Neural progenitor cell (in vitro differentiated cells): Measurements from ENCODE around the gene KCNK3. TPM values are rescaled to one million over a fixed set of nuclear protein-coding genes. Genes with fewer than 3 reads are reported as not detected.
A peak's percentile ranks its signal among the peaks of the same experiment; 100 is the strongest.
"Not testable (repeated sequence)": the region's sequence is repeated elsewhere in the genome, so short reads cannot be mapped to it uniquely, and the experiment has no call there.

Source experiments
- DNase-seq: peaks from one replicate; pipeline ENCODE4 v3.0.0-alpha.2; 2016; ENCODE audit warnings: low spot score
- H2AFZ ChIP-seq: fragments of 200-600 bp; sonication (generic); replicated peaks from 2 replicates; pipeline ENCODE4 v1.6.1; 2016; ENCODE audit warnings: antibody characterized with exemption
- H3F3A ChIP-seq: fragments of 200-600 bp; sonication (generic); 2 replicates; pipeline ENCODE4 v1.6.1; 2016; ENCODE audit warnings: antibody characterized with exemption, low read depth
- H3K27ac ChIP-seq: fragments of 200-600 bp; sonication (generic); 2 replicates; pipeline ENCODE4 v1.5.1; 2016; ENCODE audit warnings: mild to moderate bottlenecking
- H3K27me3 ChIP-seq: fragments of 200-600 bp; sonication (generic); 2 replicates; pipeline ENCODE4 v1.6.1; 2016; ENCODE audit warnings: mild to moderate bottlenecking, moderate library complexity
- H3K36me3 ChIP-seq: fragments of 200-600 bp; sonication (generic); 2 replicates; pipeline ENCODE4 v1.5.1; 2016
- H3K4me1 ChIP-seq: fragments of 200-600 bp; sonication (generic); 2 replicates; pipeline ENCODE4 v1.6.1; 2016; ENCODE audit warnings: mixed run types
- H3K4me2 ChIP-seq: fragments of 200-600 bp; sonication (generic); 2 replicates; pipeline ENCODE4 v1.6.1; 2016
- H3K4me3 ChIP-seq: fragments of 200-600 bp; sonication (generic); 2 replicates; pipeline ENCODE4 v1.5.1; 2016
- H3K79me2 ChIP-seq: fragments of 200-600 bp; sonication (generic); 2 replicates; pipeline ENCODE4 v1.6.1; 2016; ENCODE audit warnings: low read depth
- H3K9ac ChIP-seq: fragments of 200-600 bp; sonication (generic); 2 replicates; pipeline ENCODE4 v1.6.1; 2016
- H3K9me3 ChIP-seq: fragments of 200-600 bp; sonication (generic); 2 replicates; pipeline ENCODE4 v1.5.1; 2016; ENCODE audit warnings: low read depth
- H4K20me1 ChIP-seq: fragments of 200-600 bp; sonication (generic); 2 replicates; pipeline ENCODE4 v1.6.1; 2016; ENCODE audit warnings: low read depth
- H3K27ac Mint-ChIP-seq: 3 replicates; pipeline ENCODE4 v1.8.0; 2021; ENCODE audit warnings: mixed read lengths
- H3K27me3 Mint-ChIP-seq: 2 replicates; pipeline ENCODE4 v1.8.0; 2022; ENCODE audit warnings: low read depth, mild to moderate bottlenecking, inconsistent platforms, moderate library complexity, mixed read lengths; ENCODE audit not compliant: insufficient read depth
- H3K36me3 Mint-ChIP-seq: 3 replicates; pipeline ENCODE4 v1.8.0; 2021; ENCODE audit warnings: mixed read lengths
- H3K4me1 Mint-ChIP-seq: 3 replicates; pipeline ENCODE4 v1.8.0; 2021; ENCODE audit warnings: mixed read lengths
- H3K4me3 Mint-ChIP-seq: 3 replicates; pipeline ENCODE4 v1.8.0; 2021; ENCODE audit warnings: mild to moderate bottlenecking, moderate library complexity, mixed read lengths
- H3K9me3 Mint-ChIP-seq: 3 replicates; pipeline ENCODE4 v1.8.0; 2020; ENCODE audit warnings: mixed read lengths
- EZH2 ChIP-seq: fragments of 200-600 bp; sonication (generic); IDR thresholded peaks from 2 replicates; pipeline ENCODE4 v1.6.1; 2017; ENCODE audit warnings: antibody characterized with exemption, mild to moderate bottlenecking, moderate library complexity
- EZH2phosphoT487 ChIP-seq: fragments of 200-600 bp; sonication (generic); IDR thresholded peaks from 2 replicates; pipeline ENCODE4 v1.6.1; 2017; ENCODE audit warnings: antibody characterized with exemption
- total RNA-seq: library from RNA; depleted of rRNA; stranded (reverse); fragments of >200 nt; gene quantifications from 2 replicates; pipeline ENCODE4 v1.2.3, GENCODE V29; 2015; ENCODE audit warnings: low replicate concordance
- TF ChIP-seq, protein P1 (sequence below): fragments of 200-600 bp; sonication (generic); IDR thresholded peaks from 2 replicates; pipeline ENCODE4 v1.5.1; 2017; ENCODE audit warnings: antibody characterized with exemption, mild to moderate bottlenecking

KCNK3 gene
- total RNA-seq, 1 donor from 2014 or later: not detected

DNA sequence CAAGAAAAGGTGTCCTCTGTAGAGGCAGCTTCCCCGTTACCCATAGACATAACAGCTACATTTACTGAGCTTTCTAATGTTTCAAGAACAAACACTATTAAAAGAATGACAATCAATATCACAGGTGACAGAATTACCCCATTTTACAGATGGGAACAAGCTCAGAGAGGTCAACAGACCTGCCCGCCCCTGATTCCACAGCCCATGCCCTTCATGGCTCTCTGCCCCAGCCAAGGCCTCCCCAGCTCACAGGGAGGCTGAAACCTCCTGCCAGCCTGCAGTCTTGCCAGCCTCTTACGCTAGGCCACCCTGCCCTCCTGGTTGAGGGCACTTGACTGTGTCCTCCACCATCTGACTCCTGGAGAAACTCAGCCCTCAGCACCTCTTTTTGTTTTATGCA is 52.4 kb downstream of the KCNK3 start:
- no peak overlapping the region for H3K27ac Mint-ChIP-seq

DNA sequence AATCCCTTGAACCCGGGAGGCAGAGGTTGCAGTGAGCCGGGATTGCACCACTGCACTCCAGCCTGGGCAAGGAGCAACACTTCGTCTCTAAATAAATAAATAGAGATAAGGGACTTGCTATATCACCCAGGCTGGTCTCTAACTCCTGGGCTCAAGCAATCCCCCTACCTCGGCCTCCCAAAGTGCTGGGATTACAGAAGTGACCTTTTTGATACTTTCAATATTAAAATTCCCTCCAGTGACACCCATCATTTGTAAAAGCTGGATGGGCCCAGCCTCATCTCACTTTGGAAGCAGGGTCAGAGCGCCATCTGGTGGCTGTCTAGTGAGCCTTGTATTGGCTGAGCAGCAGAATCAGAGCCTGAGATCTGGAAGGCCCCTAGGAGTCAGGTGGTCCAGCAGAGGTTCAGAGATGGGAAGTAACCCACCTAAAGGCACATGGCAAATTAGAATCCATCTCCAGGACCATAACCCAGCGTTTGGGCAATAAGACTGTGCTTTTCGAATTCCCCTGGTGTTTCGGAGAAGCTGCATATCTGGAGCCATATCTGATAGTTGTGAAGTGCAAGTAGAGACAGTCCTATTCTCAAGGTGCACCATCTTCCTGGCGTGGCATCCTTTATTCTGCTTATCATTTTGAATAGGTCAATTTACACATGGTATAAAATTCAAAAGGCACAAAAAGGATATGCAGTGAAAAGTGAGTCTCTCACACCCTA is 53.2 kb downstream of the KCNK3 start:
- TF ChIP-seq, protein P1, sequence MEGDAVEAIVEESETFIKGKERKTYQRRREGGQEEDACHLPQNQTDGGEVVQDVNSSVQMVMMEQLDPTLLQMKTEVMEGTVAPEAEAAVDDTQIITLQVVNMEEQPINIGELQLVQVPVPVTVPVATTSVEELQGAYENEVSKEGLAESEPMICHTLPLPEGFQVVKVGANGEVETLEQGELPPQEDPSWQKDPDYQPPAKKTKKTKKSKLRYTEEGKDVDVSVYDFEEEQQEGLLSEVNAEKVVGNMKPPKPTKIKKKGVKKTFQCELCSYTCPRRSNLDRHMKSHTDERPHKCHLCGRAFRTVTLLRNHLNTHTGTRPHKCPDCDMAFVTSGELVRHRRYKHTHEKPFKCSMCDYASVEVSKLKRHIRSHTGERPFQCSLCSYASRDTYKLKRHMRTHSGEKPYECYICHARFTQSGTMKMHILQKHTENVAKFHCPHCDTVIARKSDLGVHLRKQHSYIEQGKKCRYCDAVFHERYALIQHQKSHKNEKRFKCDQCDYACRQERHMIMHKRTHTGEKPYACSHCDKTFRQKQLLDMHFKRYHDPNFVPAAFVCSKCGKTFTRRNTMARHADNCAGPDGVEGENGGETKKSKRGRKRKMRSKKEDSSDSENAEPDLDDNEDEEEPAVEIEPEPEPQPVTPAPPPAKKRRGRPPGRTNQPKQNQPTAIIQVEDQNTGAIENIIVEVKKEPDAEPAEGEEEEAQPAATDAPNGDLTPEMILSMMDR: peak; percentile 98
- no peak for TF ChIP-seq EZH2phosphoT487
- H3K27ac ChIP-seq: no peak overlapping the region
- no peak overlapping the region for H3K4me3 Mint-ChIP-seq
- H3K27me3 ChIP-seq: peaks cover 23% of the 10 kb centered on the region
- peaks cover 26% of the 10 kb centered on the region for H3K27me3 Mint-ChIP-seq
- H3K79me2 ChIP-seq: no peaks in the 10 kb centered on the region
- no peaks in the 10 kb centered on the region for H3K9me3 Mint-ChIP-seq
- H4K20me1 ChIP-seq: no peaks in the 10 kb centered on the region
- H3K27ac Mint-ChIP-seq: peak overlapping the region; percentile 55
- H2AFZ ChIP-seq: no peak overlapping the region
- no peaks in the 10 kb centered on the region for H3K36me3 Mint-ChIP-seq
- no peaks in the 10 kb centered on the region for H3K36me3 ChIP-seq
- H3K9ac ChIP-seq: no peak overlapping the region
- H3K9me3 ChIP-seq: no peaks in the 10 kb centered on the region
- H3K4me1 ChIP-seq: peaks cover 11% of the 10 kb centered on the region
- peaks cover 28% of the 10 kb centered on the region for H3K4me1 Mint-ChIP-seq
- H3K4me3 ChIP-seq: no peak overlapping the region
- no peak overlapping the region for H3K4me2 ChIP-seq
- DNase-seq: peak; percentile 87
- peaks cover 12% of the 10 kb centered on the region for H3F3A ChIP-seq

More for the DNA sequence above, 52.4 kb downstream of the KCNK3 start:
- H3K36me3 ChIP-seq: no peaks in the 10 kb centered on the region
- no peak overlapping the region for H2AFZ ChIP-seq
- Mint-ChIP-seq H3K36me3 (no peaks in the 10 kb centered on the region), H3K27me3 (peaks cover 26% of the 10 kb centered on the region), H3K4me3 (no peak overlapping the region), H3K4me1 (peaks cover 22% of the 10 kb centered on the region), H3K9me3 (no peaks in the 10 kb centered on the region)
- no peak overlapping the region for H3K4me3 ChIP-seq
- H3K27me3 ChIP-seq: peaks cover 19% of the 10 kb centered on the region
- no peaks in the 10 kb centered on the region for H3K79me2 ChIP-seq
- TF ChIP-seq, protein P1: no peak
- TF ChIP-seq EZH2 (no peak), EZH2phosphoT487 (no peak)
- H3K27ac ChIP-seq: no peak overlapping the region
- no peaks in the 10 kb centered on the region for H3K9me3 ChIP-seq
- no peak overlapping the region for H3K4me2 ChIP-seq
- H3K9ac ChIP-seq: no peak overlapping the region
- DNase-seq: no peak
- H4K20me1 ChIP-seq: no peaks in the 10 kb centered on the region
- H3F3A ChIP-seq: peaks cover 4% of the 10 kb centered on the region
- peaks cover 7% of the 10 kb centered on the region for H3K4me1 ChIP-seq

DNA sequence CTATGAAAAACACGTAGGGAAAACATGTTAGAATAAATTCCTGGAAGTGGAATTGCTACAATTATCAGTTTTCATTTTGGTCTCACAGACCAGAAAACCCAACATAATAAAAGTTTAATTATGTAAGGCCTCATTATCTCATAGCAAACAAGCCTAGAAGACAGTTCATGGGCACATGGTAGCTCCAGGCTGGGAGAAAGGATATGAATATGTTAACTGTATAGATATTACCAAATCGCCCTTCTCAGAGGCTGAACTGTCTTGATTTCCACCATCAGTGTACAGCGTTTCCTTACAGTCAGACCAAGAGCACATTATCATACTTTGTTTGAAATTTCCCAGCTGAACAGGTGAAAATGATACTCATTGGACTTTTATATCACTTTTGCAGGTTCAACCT is 54.4 kb downstream of the KCNK3 start:
- H3K4me1 Mint-ChIP-seq: peaks cover 26% of the 10 kb centered on the region
- Histone ChIP-seq H3K79me2 (no peaks in the 10 kb centered on the region), H3K4me1 (peaks cover 13% of the 10 kb centered on the region), H3K9me3 (no peaks in the 10 kb centered on the region), H3K9ac (no peak overlapping the region), H3K4me3 (no peak overlapping the region), H3K4me2 (no peak overlapping the region), H4K20me1 (no peaks in the 10 kb centered on the region), H2AFZ (no peak overlapping the region), H3K27me3 (peaks cover 34% of the 10 kb centered on the region), H3K27ac (no peak overlapping the region), H3F3A (peaks cover 15% of the 10 kb centered on the region), H3K36me3 (no peaks in the 10 kb centered on the region)
- no peaks in the 10 kb centered on the region for H3K36me3 Mint-ChIP-seq
- no peak for DNase-seq
- peaks cover 23% of the 10 kb centered on the region for H3K27me3 Mint-ChIP-seq
- no peak overlapping the region for H3K4me3 Mint-ChIP-seq
- H3K9me3 Mint-ChIP-seq: peaks cover 5% of the 10 kb centered on the region
- no peak overlapping the region for H3K27ac Mint-ChIP-seq
- TF ChIP-seq EZH2 (no peak), EZH2phosphoT487 (no peak)
- TF ChIP-seq, protein P1: no peak

DNA sequence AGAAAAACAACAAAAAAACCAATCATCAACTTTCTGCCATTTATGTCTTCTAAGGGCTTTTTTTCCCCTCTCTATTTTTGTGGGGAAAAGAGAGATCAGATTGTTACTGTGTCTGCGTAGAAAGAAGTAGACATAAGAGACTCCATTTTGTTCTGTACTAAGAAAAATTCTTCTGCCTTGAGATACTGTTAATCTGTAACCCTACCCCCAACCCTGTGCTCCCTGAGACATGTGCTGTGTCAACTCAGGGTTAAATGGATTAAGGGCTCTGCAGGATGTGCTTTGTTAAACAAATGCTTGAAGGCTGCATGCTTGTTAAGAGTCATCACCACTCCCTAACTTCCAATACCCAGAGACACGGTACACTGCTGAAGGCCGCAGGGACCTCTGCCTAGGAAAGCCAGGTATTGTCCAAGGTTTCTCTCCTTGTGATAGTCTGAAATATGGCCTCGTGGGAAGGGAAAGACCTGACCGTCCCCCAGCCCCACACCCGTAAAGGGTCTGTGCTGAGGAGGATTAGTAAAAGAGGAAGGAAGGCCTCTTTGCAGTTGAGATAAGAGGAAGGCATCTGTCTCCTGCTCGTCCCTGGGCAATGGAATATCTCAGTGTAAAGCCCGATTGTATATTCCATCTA is 57.4 kb downstream of the KCNK3 start:
- not testable (repeated sequence) for H3K9me3 ChIP-seq, H3K36me3 Mint-ChIP-seq, H3K36me3 ChIP-seq, H4K20me1 ChIP-seq, H3K9ac ChIP-seq, H3K9me3 Mint-ChIP-seq, H3K79me2 ChIP-seq, H3K27ac ChIP-seq, H2AFZ ChIP-seq
- Histone ChIP-seq H3K4me2 (peak overlapping the region; percentile 70), H3F3A (peaks cover 18% of the 10 kb centered on the region), H3K4me1 (peaks cover 27% of the 10 kb centered on the region), H3K27me3 (peaks cover 58% of the 10 kb centered on the region), H3K4me3 (peak overlapping the region; percentile 40)
- H3K4me3 Mint-ChIP-seq: peak overlapping the region; percentile 80
- peaks cover 13% of the 10 kb centered on the region for H3K27me3 Mint-ChIP-seq
- H3K27ac Mint-ChIP-seq: peak overlapping the region; percentile 97
- DNase-seq: peak; percentile 75
- peaks cover 49% of the 10 kb centered on the region for H3K4me1 Mint-ChIP-seq

DNA sequence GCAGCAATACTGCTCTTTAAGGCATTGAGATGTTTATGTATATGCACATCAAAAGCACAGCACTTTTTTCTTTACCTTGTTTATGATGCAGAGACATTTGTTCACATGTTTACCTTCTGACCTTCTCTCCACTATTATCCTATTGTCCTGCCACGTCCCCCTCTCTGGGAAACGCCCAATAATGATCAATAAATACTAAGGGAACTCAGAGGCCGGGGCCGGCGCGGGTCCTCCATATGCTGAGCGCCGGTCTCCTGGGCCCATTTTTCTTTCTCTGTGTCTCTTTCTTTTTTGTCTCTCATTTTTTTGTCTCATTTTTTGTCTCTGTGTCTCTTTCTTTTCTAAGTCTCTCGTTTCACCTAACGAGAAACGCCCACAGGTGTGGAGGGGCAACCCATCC is 57.9 kb downstream of the KCNK3 start:
- not testable (repeated sequence) for DNase-seq, H3K9ac ChIP-seq, H3K9me3 ChIP-seq, H3K27ac ChIP-seq, H3K36me3 Mint-ChIP-seq, H3K9me3 Mint-ChIP-seq, H2AFZ ChIP-seq, H4K20me1 ChIP-seq, H3K36me3 ChIP-seq, H3K79me2 ChIP-seq
- H3F3A ChIP-seq: peaks cover 24% of the 10 kb centered on the region
- H3K27ac Mint-ChIP-seq: peak overlapping the region; percentile 97
- peak overlapping the region; percentile 80 for H3K4me3 Mint-ChIP-seq
- peaks cover 54% of the 10 kb centered on the region for H3K4me1 Mint-ChIP-seq
- H3K27me3 Mint-ChIP-seq: peaks cover 13% of the 10 kb centered on the region
- H3K4me3 ChIP-seq: peak overlapping the region; percentile 40
- peak overlapping the region; percentile 70 for H3K4me2 ChIP-seq
- H3K27me3 ChIP-seq: peaks cover 58% of the 10 kb centered on the region
- H3K4me1 ChIP-seq: peaks cover 32% of the 10 kb centered on the region
